ENCODE data around the gene REEP3.
"Not testable (repeated sequence)": the region's sequence is repeated elsewhere in the genome, so short reads cannot be mapped to it uniquely, and the experiment has no call there.

GRCh38 chr10:63660941-63661340 is 139.7 kb downstream of the REEP3 start:
- not testable (repeated sequence) for TF ChIP-seq CTCF (IDR thresholded peaks at IDR 0.05; ENCODE audit: borderline replicate concordance, extremely low read depth, low read length, poor library complexity, severe bottlenecking); EZH2 (IDR thresholded peaks at IDR 0.05; ENCODE audit: borderline replicate concordance, low read depth, low read length, severe bottlenecking)

Measured in DND-41 (cell line).